Measurements from ENCODE around the gene CLEC18C. TPM values are rescaled to one million over a fixed set of nuclear protein-coding genes. Genes with fewer than 3 reads are reported as not detected.
"Not testable (repeated sequence)": the region's sequence is repeated elsewhere in the genome, so short reads cannot be mapped to it uniquely, and the experiment has no call there.

CLEC18C gene
- total and polyA plus RNA-seq, 4 donors, result 0.09 to 1.0 (median 0.14) TPM; not detected in 1

GRCh38 chr16:70187858-70188607, 14.4 kb downstream of the CLEC18C start:
- DNase-seq; H3K36me3 ChIP-seq (ENCODE audit: control insufficient read depth in 4 of 4, insufficient read depth in 4 of 4, low read length in 4 of 4); H3K9me3 ChIP-seq (ENCODE audit: control insufficient read depth in 4 of 4, insufficient read depth in 3 of 4, low read length in 3 of 4); H3K4me3 ChIP-seq; H3K27me3 ChIP-seq (ENCODE audit: control insufficient read depth in 3 of 3, insufficient read depth in 3 of 3, low read length in 2 of 3); H3K4me1 ChIP-seq (ENCODE audit: control insufficient read depth in 5 of 5, insufficient read depth in 5 of 5, low read length in 5 of 5); H3K9ac ChIP-seq (ENCODE audit: insufficient read depth in 1 of 2, low read length in 2 of 2): not testable (repeated sequence)
- 11 to 12% methylated on average over 12 to 25 of the region's 71 CpGs for whole genome bisulfite sequencing, 2 donors
- H3K27ac ChIP-seq (ENCODE audit: low read depth in 1 of 2, low read length in 1 of 2), result peak overlapping the region in 1 of 2 donors; percentile 67
- ATAC-seq (ENCODE audit: insufficient read depth, low FRiP score), result peak; percentile 91

DNA sequence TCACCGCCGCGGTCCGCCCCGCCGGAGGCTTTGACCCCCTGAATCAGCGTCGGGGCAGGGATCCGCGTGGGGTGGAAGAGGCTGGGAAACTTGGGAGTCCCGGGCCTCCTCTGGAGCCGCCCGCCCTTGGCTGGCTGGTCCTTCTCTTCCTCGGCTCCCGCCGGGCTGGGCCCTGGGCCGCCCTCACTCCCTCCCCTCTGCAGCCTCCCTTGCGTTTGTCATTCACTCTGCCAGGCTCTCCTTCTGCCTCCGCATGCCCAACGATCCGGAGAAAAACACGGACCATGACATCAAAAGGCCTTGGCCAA, 15.0 kb downstream of the CLEC18C start:
- not testable (repeated sequence) for H3K36me3 ChIP-seq (ENCODE audit: control insufficient read depth in 4 of 4, insufficient read depth in 4 of 4, low read length in 4 of 4); H3K4me1 ChIP-seq (ENCODE audit: control insufficient read depth in 5 of 5, insufficient read depth in 5 of 5, low read length in 5 of 5); H3K4me3 ChIP-seq; H3K27me3 ChIP-seq (ENCODE audit: control insufficient read depth in 3 of 3, insufficient read depth in 3 of 3, low read length in 2 of 3); H3K9ac ChIP-seq (ENCODE audit: insufficient read depth in 1 of 2, low read length in 2 of 2); H3K9me3 ChIP-seq (ENCODE audit: control insufficient read depth in 4 of 4, insufficient read depth in 3 of 4, low read length in 3 of 4)
- peak overlapping the region in 1 of 2 donors; percentile 67 for H3K27ac ChIP-seq (ENCODE audit: low read depth in 1 of 2, low read length in 1 of 2)
- 0 to 3% methylated on average over 2 to 13 of the region's 22 CpGs for WGBS, 2 donors
- ATAC-seq (ENCODE audit: insufficient read depth, low FRiP score) (peak; percentile 66), DNase-seq (peak in 1 of 3 donors; percentile 30)

DNA sequence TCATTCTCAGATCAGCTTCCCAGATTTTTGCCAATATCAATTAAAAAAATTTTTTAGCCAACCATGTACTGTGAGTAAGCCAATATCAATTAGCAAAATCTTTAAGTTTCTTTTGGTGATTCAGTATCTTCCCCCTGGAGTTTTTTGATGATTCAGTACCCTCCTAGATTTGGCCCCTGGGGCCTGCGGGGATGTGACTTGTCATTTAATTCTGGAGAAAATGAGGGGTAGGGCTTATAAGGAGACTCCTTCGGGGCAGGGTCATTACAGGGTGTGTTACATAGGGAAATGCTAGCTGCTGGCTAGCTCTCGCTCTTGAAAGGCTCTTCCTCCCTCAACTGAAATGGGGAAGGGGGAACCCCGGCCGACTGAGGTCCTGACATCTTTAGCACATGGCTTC, 17.0 kb downstream of the CLEC18C start:
- H3K9me3 ChIP-seq (ENCODE audit: control insufficient read depth in 4 of 4, insufficient read depth in 3 of 4, low read length in 3 of 4); H3K4me1 ChIP-seq (ENCODE audit: control insufficient read depth in 5 of 5, insufficient read depth in 5 of 5, low read length in 5 of 5); H3K4me3 ChIP-seq; ATAC-seq (ENCODE audit: insufficient read depth, low FRiP score); H3K36me3 ChIP-seq (ENCODE audit: control insufficient read depth in 4 of 4, insufficient read depth in 4 of 4, low read length in 4 of 4); H3K9ac ChIP-seq (ENCODE audit: insufficient read depth in 1 of 2, low read length in 2 of 2); DNase-seq; H3K27ac ChIP-seq (ENCODE audit: low read depth in 1 of 2, low read length in 1 of 2); H3K27me3 ChIP-seq (ENCODE audit: control insufficient read depth in 3 of 3, insufficient read depth in 3 of 3, low read length in 2 of 3): not testable (repeated sequence)
- WGBS, 2 donors, result no CpG with 5 or more reads among the region's 5 CpGs

DNA sequence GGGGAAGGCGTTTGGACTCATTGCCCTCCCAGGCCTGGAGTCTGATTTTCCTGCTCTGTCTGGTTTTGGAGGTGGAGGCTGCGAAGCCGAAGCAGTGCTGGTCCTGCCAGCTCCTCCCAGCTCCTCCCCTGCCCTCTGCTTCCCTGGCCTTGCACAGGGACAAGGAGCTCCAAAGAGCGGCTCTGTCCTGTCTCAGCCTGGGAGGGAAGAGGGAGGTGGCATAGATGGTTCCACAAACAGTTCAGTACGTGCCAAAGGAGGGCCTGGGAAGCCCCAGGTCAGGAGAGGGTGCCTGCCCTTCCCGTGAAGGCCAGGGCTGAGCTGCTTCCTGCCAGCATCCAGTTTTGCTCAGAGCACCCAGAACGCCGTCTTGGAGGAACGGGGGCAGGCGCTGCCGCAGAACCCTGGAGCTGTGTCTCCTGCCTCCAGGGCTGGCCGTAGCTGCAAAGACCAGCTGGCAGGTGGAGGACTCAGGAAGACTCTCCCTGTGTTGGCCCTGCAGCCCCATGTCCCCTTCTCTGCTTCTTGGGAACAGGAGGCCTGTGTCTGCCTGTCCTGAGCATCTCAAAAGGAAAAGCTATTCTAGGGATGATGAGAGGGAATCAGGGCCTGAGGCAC, 23.2 kb downstream of the CLEC18C start:
- H3K27me3 ChIP-seq (ENCODE audit: control insufficient read depth in 3 of 3, insufficient read depth in 3 of 3, low read length in 2 of 3); H3K9ac ChIP-seq (ENCODE audit: insufficient read depth in 1 of 2, low read length in 2 of 2); DNase-seq; H3K27ac ChIP-seq (ENCODE audit: low read depth in 1 of 2, low read length in 1 of 2); H3K4me3 ChIP-seq; H3K9me3 ChIP-seq (ENCODE audit: control insufficient read depth in 4 of 4, insufficient read depth in 3 of 4, low read length in 3 of 4); ATAC-seq (ENCODE audit: insufficient read depth, low FRiP score); H3K36me3 ChIP-seq (ENCODE audit: control insufficient read depth in 4 of 4, insufficient read depth in 4 of 4, low read length in 4 of 4); H3K4me1 ChIP-seq (ENCODE audit: control insufficient read depth in 5 of 5, insufficient read depth in 5 of 5, low read length in 5 of 5): not testable (repeated sequence)
- WGBS, 2 donors, result 57 to 71% methylated on average over 8 of the region's 12 CpGs

DNA sequence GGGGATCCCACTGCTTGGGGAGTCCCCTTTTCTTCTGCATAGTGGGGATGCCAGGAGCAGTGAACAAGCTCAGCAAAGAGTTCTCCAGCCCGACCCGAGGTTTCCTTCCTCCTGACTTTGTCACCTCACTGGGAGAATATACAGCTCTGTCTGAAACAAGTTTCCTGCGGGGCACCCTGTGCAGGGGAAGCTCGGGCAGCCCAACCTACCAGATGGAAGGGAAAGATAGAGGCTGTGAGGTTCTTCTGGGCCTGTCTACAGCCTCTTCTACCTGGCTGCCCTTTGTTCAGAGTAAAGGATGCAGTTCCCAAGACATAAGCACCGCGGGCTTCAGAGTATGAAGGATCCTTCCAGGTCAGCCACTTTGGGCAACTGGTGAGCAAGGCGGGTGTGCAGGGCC, 24.0 kb downstream of the CLEC18C start:
- ATAC-seq (ENCODE audit: insufficient read depth, low FRiP score); DNase-seq; H3K9me3 ChIP-seq (ENCODE audit: control insufficient read depth in 4 of 4, insufficient read depth in 3 of 4, low read length in 3 of 4); H3K36me3 ChIP-seq (ENCODE audit: control insufficient read depth in 4 of 4, insufficient read depth in 4 of 4, low read length in 4 of 4); H3K4me3 ChIP-seq; H3K9ac ChIP-seq (ENCODE audit: insufficient read depth in 1 of 2, low read length in 2 of 2); H3K4me1 ChIP-seq (ENCODE audit: control insufficient read depth in 5 of 5, insufficient read depth in 5 of 5, low read length in 5 of 5); H3K27ac ChIP-seq (ENCODE audit: low read depth in 1 of 2, low read length in 1 of 2); H3K27me3 ChIP-seq (ENCODE audit: control insufficient read depth in 3 of 3, insufficient read depth in 3 of 3, low read length in 2 of 3): not testable (repeated sequence)
- WGBS, 2 donors, result 32 to 49% methylated on average over 7 of the region's 7 CpGs

DNA sequence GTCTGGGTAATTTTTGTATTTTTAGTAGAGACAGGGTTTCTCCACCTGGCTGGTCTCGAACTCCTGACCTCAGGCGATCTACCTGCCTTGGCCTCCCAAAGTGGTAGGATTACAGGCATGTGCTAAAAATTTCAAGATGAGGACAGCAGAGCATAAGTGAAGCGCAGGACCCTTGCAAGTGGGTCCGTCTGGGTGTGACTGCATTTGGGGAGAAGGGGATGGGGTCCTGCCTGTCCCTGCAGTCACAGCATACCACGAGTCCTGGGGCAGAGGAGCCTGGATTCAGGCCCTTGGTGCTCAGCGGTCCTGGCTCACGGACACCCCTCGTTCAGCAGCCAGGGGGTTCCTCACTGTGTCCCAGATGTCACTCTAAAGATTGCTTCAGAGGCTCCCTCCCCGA, 24.6 kb downstream of the CLEC18C start:
- 72 to 83% methylated on average over 9 of the region's 9 CpGs for WGBS, 2 donors
- H3K27me3 ChIP-seq (ENCODE audit: control insufficient read depth in 3 of 3, insufficient read depth in 3 of 3, low read length in 2 of 3); H3K27ac ChIP-seq (ENCODE audit: low read depth in 1 of 2, low read length in 1 of 2); H3K36me3 ChIP-seq (ENCODE audit: control insufficient read depth in 4 of 4, insufficient read depth in 4 of 4, low read length in 4 of 4); H3K9ac ChIP-seq (ENCODE audit: insufficient read depth in 1 of 2, low read length in 2 of 2); H3K4me1 ChIP-seq (ENCODE audit: control insufficient read depth in 5 of 5, insufficient read depth in 5 of 5, low read length in 5 of 5); H3K4me3 ChIP-seq; H3K9me3 ChIP-seq (ENCODE audit: control insufficient read depth in 4 of 4, insufficient read depth in 3 of 4, low read length in 3 of 4); ATAC-seq (ENCODE audit: insufficient read depth, low FRiP score): not testable (repeated sequence)
- DNase-seq, result peak in 1 of 3 donors; percentile 12

DNA sequence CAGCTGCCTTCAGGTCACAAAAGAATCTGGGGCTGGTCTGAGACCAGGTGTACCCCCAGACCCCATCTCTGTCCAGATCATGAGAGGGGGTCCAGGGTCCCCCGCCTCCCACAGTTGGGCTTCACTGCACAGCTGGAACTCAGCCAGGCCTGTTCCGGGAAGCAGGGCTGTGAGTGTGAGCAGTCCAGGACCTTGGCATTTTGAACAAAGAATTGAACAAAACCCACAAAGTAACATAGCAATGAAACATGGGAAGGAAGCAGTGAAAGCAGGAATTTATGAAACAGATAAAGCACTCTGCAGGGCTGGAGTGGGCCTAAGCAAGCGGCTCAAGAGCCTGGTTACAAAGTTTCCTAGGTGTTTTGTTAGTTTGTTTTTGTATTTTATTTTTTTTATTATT, 25.1 kb downstream of the CLEC18C start:
- H3K4me3 ChIP-seq; H3K27ac ChIP-seq (ENCODE audit: low read depth in 1 of 2, low read length in 1 of 2); H3K27me3 ChIP-seq (ENCODE audit: control insufficient read depth in 3 of 3, insufficient read depth in 3 of 3, low read length in 2 of 3); H3K9ac ChIP-seq (ENCODE audit: insufficient read depth in 1 of 2, low read length in 2 of 2); H3K36me3 ChIP-seq (ENCODE audit: control insufficient read depth in 4 of 4, insufficient read depth in 4 of 4, low read length in 4 of 4); H3K9me3 ChIP-seq (ENCODE audit: control insufficient read depth in 4 of 4, insufficient read depth in 3 of 4, low read length in 3 of 4); H3K4me1 ChIP-seq (ENCODE audit: control insufficient read depth in 5 of 5, insufficient read depth in 5 of 5, low read length in 5 of 5); ATAC-seq (ENCODE audit: insufficient read depth, low FRiP score): not testable (repeated sequence)
- WGBS, 2 donors, result 40 to 51% methylated on average over 3 of the region's 3 CpGs
- DNase-seq, result peak; percentile 14 to 52 (median 46)

GRCh38 chr16:70199170-70199569, 25.6 kb downstream of the CLEC18C start:
- not testable (repeated sequence) for ATAC-seq (ENCODE audit: insufficient read depth, low FRiP score); H3K27ac ChIP-seq (ENCODE audit: low read depth in 1 of 2, low read length in 1 of 2); H3K36me3 ChIP-seq (ENCODE audit: control insufficient read depth in 4 of 4, insufficient read depth in 4 of 4, low read length in 4 of 4); H3K9me3 ChIP-seq (ENCODE audit: control insufficient read depth in 4 of 4, insufficient read depth in 3 of 4, low read length in 3 of 4); DNase-seq; H3K9ac ChIP-seq (ENCODE audit: insufficient read depth in 1 of 2, low read length in 2 of 2); H3K4me1 ChIP-seq (ENCODE audit: control insufficient read depth in 5 of 5, insufficient read depth in 5 of 5, low read length in 5 of 5); H3K4me3 ChIP-seq; H3K27me3 ChIP-seq (ENCODE audit: control insufficient read depth in 3 of 3, insufficient read depth in 3 of 3, low read length in 2 of 3)
- WGBS, 2 donors, result 84 to 91% methylated on average over 9 of the region's 9 CpGs
